IPS DF 6.9 (cell line): ENCODE measurements around the gene SMARCAL1.

Experiments
- DNase-seq: peaks from one replicate; pipeline ENCODE4 v3.0.0-alpha.2; 2013; ENCODE audit warnings: low read depth, low spot score
- H3K27ac ChIP-seq: one replicate; pipeline ENCODE4 v1.5.1; 2013; ENCODE audit warnings: low read length, control low read depth
- H3K27me3 ChIP-seq: 2 replicates; pipeline ENCODE4 v1.6.1; 2013; ENCODE audit warnings: mild to moderate bottlenecking, low read length; ENCODE audit not compliant: control insufficient read depth, insufficient read depth
- H3K36me3 ChIP-seq: 2 replicates; pipeline ENCODE4 v1.6.1; 2013; ENCODE audit warnings: low read length; ENCODE audit not compliant: control insufficient read depth, insufficient read depth
- H3K4me1 ChIP-seq: 2 replicates; pipeline ENCODE4 v1.6.1; 2013; ENCODE audit warnings: low read length; ENCODE audit not compliant: control insufficient read depth, insufficient read depth
- H3K4me3 ChIP-seq: 2 replicates; pipeline ENCODE4 v1.5.1; 2013; ENCODE audit warnings: mild to moderate bottlenecking, low read length
- H3K9me3 ChIP-seq: 2 replicates; pipeline ENCODE4 v1.6.1; 2013; ENCODE audit warnings: low read length, inconsistent platforms; ENCODE audit not compliant: control insufficient read depth, insufficient read depth
- whole genome bisulfite sequencing: extraction: QIAGEN DNeasy Blood & Tissue Kit; methylation state at CpG from one replicate; pipeline ENCODE4 v1.1.7; 2013; ENCODE audit warnings: mixed read lengths, missing lambda C conversion rate; ENCODE audit not compliant: insufficient read length, insufficient coverage; 5-methylcytosine and 5-hydroxymethylcytosine counted together

SMARCAL1 gene

DNA sequence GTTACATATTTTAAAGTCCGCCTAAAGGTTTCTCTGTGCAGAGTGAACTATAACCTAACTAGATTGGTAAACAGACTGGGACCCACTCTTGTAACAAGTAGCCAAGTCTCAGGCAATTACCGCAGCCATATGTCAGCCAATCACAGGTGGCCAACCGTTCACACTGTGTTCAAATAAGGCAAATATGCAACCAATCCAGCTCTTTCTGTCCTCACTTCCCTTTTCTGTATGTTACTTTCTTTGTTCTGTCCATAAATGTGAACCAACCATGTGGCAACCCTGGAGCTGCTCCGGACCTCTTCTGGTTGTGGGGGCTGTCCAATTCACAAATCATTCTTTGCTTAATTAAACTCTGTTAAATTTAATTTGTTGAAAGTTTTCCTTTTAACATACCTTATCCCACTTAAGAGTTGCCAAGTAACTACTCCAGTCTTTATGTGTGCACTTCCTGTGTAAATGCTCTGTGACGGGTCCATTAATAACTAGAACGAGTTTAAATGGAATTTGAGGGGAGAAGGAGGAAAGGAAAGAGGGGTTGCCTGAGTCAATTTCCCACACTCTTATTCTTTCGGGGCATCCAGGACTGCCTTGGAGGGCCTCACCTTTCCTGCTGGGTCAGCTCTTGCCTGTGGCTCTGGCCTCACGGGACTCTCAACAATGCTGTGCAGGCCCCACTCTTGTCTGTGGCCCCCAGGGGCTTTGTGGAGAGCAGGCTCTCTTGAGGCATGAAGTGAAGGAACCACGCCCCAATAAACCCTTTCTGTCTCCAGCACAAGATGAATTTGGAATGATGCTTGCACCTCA is 79.7 kb downstream of the SMARCAL1 start:
- no peaks in the 10 kb centered on the region for H3K9me3 ChIP-seq
- DNase-seq, result no peak
- H3K27me3 ChIP-seq, result no peaks in the 10 kb centered on the region
- H3K4me3 ChIP-seq, result no peak overlapping the region
- no CpG with 5 or more reads among the region's 9 CpGs for WGBS
- no peaks in the 10 kb centered on the region for H3K4me1 ChIP-seq
- no peak overlapping the region for H3K27ac ChIP-seq
- no peaks in the 10 kb centered on the region for H3K36me3 ChIP-seq

DNA sequence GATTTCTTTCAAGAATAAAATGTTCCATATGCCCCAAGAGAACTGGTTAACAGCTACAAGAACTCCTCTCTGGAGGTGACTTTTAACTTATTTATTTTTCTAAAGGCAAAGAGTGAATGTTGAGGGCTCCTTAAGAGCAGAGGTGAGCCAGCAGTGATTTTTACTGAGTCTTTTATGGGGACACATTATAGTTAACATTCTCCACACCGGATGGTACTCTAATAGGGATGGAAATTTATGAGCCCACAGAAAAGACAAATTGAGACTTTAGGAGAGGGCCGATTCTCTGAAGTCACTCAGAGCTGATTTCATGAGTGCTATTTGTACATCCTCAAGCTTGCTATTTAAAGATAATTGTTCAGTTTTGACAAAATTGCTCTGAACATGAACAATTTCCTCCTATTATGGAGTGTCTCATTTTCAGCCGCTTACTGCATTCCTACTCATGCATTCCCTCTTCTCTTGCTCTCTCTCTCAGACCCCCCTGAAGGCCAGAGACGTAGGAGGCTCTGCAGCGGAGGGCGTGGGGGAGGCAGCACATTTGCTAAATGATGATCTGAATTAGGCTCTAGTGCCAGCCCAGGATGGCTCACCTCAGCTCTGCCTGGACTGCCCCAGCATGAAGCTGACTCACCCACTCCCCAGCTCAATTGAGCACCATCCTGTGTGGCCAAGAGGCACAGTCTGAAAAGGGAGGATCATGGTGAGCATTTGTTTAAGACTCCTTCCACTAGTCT is 80.5 kb downstream of the SMARCAL1 start:
- no peaks in the 10 kb centered on the region for H3K4me1 ChIP-seq
- WGBS, result no CpG with 5 or more reads among the region's 6 CpGs
- no peak overlapping the region for H3K27ac ChIP-seq
- H3K36me3 ChIP-seq, result no peaks in the 10 kb centered on the region
- no peaks in the 10 kb centered on the region for H3K9me3 ChIP-seq
- DNase-seq, result no peak
- H3K27me3 ChIP-seq, result no peaks in the 10 kb centered on the region
- no peak overlapping the region for H3K4me3 ChIP-seq

- no peaks in the 10 kb centered on the region for H3K4me1 ChIP-seq
- no peak overlapping the region for H3K27ac ChIP-seq
- WGBS, result no CpG with 5 or more reads among the region's 1 CpG
- H3K9me3 ChIP-seq, result no peaks in the 10 kb centered on the region
- no peak overlapping the region for H3K4me3 ChIP-seq
- no peaks in the 10 kb centered on the region for H3K27me3 ChIP-seq
- no peaks in the 10 kb centered on the region for H3K36me3 ChIP-seq
- no peak for DNase-seq
Measured at GRCh38 chr2:216493334-216493685, 81.0 kb downstream of the SMARCAL1 start.

- H3K9me3 ChIP-seq, result no peaks in the 10 kb centered on the region
Measured at GRCh38 chr2:216495656-216496055, 83.4 kb downstream of the SMARCAL1 start.

DNA sequence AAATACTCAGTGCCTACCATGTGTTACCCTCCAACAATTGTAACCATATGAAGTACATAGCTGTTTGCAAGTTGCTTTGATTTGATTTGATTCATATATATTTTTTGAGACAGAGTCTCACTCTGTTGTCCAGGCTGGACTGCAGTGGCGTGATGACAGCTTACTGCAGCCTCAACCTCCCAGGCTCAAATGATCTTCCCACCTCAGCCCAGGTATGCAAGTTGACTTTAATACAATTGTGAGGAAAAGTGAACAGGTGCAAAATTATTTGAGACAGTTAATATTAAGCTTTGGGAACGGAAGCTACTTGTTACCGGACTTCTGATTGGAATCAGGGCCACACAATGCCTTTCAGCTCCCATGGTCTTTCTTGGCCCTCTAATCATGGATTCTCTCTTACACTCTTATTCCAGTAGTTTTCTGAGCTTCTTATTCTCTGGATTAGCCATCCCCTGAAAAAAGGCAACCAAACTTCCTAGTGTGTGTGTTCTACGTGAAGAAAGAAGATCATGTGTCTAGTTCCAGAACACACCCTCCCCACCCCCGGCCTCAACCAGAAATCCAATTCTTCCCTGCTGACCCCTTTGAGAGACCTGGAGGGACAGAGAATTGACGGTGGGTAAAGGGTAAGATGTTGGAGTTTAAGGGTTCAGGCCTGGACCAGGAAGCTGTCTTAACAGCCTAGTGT is 85.2 kb downstream of the SMARCAL1 start:
- peak overlapping the region; percentile 88; the same call in 1 of the 2 replicates for H3K4me3 ChIP-seq
- H3K4me1 ChIP-seq, result no peaks in the 10 kb centered on the region
- no peak overlapping the region for H3K27ac ChIP-seq
- WGBS, result no CpG with 5 or more reads among the region's 6 CpGs
- H3K9me3 ChIP-seq, result no peaks in the 10 kb centered on the region
- no peaks in the 10 kb centered on the region for H3K27me3 ChIP-seq
- H3K36me3 ChIP-seq, result peaks cover 18% of the 10 kb centered on the region; the same call in 1 of the 2 replicates
- DNase-seq, result no peak

More at GRCh38 chr2:216495656-216496055, 83.4 kb downstream of the SMARCAL1 start:
- DNase-seq, result no peak
- no peaks in the 10 kb centered on the region for H3K27me3 ChIP-seq
- no peak overlapping the region for H3K4me3 ChIP-seq
- H3K36me3 ChIP-seq, result peaks cover 9% of the 10 kb centered on the region; the same call in 1 of the 2 replicates
- no CpG with 5 or more reads among the region's 2 CpGs for WGBS
- no peaks in the 10 kb centered on the region for H3K4me1 ChIP-seq
- H3K27ac ChIP-seq, result no peak overlapping the region

- Histone ChIP-seq H3K36me3 (peaks cover 22% of the 10 kb centered on the region; the same call in 1 of the 2 replicates), H3K4me1 (no peaks in the 10 kb centered on the region), H3K27me3 (no peaks in the 10 kb centered on the region), H3K27ac (no peak overlapping the region), H3K9me3 (no peaks in the 10 kb centered on the region), H3K4me3 (peak overlapping the region; percentile 88; the same call in 1 of the 2 replicates)
- no CpG with 5 or more reads among the region's 6 CpGs for WGBS
- DNase-seq, result no peak
Measured at GRCh38 chr2:216498070-216498378, 85.7 kb downstream of the SMARCAL1 start.

- Histone ChIP-seq H3K4me3 (peak within 1 kb of the TSS; percentile 88), H3K27ac (no peak within 1 kb of the TSS), H3K9me3 (no peaks in the 10 kb centered on the region), H3K36me3 (peaks cover 22% of the 10 kb centered on the region; the same call in 1 of the 2 replicates), H3K27me3 (no peaks in the 10 kb centered on the region), H3K4me1 (no peaks in the 10 kb centered on the region)
- DNase-seq, result peak; percentile 93
- whole genome bisulfite sequencing, result no CpG with 5 or more reads among the region's 54 CpGs
Measured at GRCh38 chr2:216498379-216499352, 86.4 kb downstream of the SMARCAL1 start, which contains the start of gene RPL37A. Gene RPL37A, plus strand, starts transcription at chr2:216498844. Its CDS starts 31 bp downstream, at chr2:216498875.

- no peaks in the 10 kb centered on the region for H3K9me3 ChIP-seq
- H3K36me3 ChIP-seq, result peaks cover 22% of the 10 kb centered on the region; the same call in 1 of the 2 replicates
- DNase-seq, result no peak
- H3K4me3 ChIP-seq, result peak overlapping the region; percentile 88; the same call in 1 of the 2 replicates
- H3K4me1 ChIP-seq, result no peaks in the 10 kb centered on the region
- H3K27ac ChIP-seq, result no peak overlapping the region
- WGBS, result no CpG with 5 or more reads among the region's 6 CpGs
- no peaks in the 10 kb centered on the region for H3K27me3 ChIP-seq
Measured at GRCh38 chr2:216499641-216500218, 87.4 kb downstream of the SMARCAL1 start.

DNA sequence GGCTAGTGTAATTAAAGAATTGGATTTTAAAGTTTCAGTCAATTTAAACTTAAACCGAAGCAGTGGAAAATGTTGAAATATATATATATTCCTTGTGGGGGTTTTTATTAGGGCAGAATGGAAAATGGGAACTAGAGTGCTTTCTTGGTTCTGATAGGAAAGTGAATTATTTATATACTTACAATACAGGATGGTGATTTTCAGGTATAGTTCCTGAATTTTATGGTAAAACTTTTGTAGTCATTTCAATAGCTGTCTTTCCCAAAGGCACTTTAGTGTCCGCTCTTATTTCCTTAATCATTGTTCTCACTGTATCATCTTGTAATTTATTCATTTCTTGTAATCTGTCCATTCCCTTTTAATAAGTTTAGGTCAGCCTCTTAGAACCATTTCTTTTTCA is 88.3 kb downstream of the SMARCAL1 start:
- no peak for DNase-seq
- WGBS, result no CpG with 5 or more reads among the region's 2 CpGs
- Histone ChIP-seq H3K4me1 (no peaks in the 10 kb centered on the region), H3K36me3 (peaks cover 22% of the 10 kb centered on the region; the same call in 1 of the 2 replicates), H3K9me3 (no peaks in the 10 kb centered on the region), H3K27me3 (no peaks in the 10 kb centered on the region), H3K27ac (no peak overlapping the region), H3K4me3 (no peak overlapping the region; the same call in 1 of the 2 replicates)
